Activated naive CD8-positive, alpha-beta T cell treated with anti-CD3 and anti-CD28 coated beads, Interleukin-2, amount 50 U/mL, for 16 hours (primary cell): Measurements from ENCODE around the gene HFE.
"Not testable (repeated sequence)": the region's sequence is repeated elsewhere in the genome, so short reads cannot be mapped to it uniquely, and the experiment has no call there.

ENCODE experiments used
- DNase-seq: peaks from one replicate; pipeline ENCODE4 v3.0.0-alpha.2; 2020; ENCODE audit warnings: low read depth, low spot score

HFE gene

DNA sequence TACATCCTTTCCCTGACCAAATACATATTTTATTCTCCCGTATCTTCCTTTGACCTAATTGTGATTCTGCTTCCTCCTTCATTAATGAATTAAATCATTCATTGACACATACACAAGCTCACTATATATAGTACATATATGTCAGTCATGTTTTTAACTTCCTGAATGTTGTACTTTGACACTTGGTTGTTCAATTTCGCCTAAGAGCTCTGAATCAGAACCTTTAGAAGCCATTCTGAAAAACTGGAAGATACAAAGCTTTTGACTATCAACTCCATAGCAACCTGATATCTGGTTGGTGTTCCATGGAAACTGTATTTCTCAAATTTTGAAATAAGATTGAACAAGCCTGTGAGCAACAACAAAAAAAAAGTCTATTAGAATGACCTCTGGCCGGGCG lies 27.3 kb upstream of the HFE start:
- no peak for DNase-seq

DNA sequence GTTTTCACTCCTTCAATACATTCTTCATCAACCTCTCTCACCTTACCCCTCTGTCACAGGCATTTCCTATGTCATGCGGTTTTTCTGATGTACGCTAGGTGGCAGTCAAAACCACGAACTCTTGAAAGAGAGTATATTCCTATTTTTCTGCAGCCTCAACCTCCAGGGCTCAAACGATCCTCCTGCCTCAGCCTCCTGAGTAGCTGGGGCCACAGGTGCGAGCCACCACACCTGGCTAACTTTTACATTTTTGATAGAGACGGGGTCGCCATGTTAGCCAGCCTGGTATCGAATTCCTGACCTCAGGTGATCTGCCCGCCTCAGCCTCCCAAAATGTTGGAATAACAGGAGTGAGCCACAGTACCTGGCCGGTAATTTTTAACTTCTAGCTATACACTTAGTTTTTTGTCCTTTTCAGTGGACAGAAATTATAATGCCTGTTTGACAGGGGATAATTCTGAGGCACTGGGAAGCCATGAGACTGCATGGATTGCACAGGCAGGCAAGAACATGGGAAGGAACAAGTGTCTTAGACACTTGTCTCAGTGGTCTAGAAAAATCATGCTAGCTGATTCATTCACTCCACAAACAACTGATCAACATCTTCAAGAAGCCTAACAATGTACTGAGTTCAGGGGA lies 22.5 kb upstream of the HFE start:
- DNase-seq: no peak

DNA sequence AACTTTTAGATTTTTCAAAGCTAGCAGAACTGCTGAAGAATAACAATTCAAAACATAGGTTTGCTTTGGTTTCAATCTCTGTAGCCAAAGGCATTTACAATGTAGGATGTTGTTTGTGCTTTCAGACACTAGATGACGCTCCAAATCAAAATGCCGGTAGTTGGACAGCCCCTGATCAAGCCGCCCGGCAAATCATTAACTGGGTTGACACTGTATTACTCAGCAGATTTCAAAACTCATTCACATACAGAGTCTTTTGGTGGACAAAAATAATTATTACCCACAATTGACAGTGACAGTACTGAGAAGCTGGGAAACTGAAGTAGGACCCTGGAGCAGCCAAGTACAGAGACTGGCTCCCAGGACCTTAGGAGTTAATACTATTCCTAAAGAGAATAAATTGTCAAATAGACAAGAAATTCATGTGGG lies 21.3 kb upstream of the HFE start:
- no peak for DNase-seq

DNA sequence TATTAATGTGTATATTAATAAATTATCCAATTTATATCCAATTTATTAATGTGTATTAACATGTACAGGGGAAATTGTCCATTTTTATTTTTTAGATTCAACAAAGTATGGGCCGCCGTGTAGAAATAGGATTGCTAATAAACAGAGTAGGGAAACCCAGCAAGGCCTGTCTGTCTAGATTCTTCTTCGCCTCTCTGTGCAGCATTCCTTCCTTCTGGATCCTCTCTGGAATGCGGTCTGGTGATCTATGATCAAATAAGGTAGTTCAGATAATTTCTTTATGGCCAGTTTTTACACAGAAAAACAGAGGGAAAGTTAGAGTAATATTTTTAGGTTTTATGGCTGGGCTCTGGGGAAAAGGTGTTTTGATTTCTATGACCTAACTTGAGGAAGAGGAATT lies 19.9 kb upstream of the HFE start:
- DNase-seq: no peak

DNA sequence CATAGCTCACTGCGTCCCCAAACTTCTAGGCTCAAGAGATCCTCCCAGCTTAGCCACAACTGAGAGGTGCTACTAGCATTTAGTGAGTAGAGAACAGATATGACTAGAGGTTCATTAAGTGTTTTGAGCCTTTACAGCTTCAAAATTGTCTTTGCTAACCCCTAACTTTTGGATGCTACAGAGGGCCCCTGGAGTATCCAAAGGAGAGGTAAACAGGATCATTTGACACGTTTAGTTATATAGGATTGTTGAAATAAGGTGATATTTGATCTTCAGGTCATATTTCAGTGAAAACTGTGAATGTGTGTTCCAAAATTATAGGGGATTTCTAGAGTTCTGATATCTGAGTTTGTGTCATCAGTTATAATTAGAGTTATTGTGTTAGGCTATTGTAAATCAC lies 19.2 kb upstream of the HFE start:
- no peak for DNase-seq

DNA sequence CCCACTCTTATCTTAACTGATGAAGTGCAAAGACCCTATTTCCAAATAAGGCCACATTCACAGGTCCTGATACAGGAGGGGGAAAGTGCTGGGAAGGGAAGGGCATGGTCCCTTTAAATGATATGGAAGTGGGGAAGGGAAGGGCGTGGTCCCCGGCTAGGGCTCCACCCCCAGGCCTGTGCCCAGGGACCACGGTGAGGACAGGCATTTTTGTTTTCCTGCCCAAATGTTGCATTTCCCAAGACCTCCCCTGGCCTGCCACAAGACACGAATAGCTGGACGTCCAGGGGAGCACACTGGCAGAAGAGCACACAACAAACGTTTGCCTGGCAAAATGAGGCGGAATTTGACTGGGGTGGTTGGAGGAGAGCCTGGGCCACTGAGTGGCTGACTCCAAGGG lies 16.1 kb upstream of the HFE start:
- no peak for DNase-seq

DNA sequence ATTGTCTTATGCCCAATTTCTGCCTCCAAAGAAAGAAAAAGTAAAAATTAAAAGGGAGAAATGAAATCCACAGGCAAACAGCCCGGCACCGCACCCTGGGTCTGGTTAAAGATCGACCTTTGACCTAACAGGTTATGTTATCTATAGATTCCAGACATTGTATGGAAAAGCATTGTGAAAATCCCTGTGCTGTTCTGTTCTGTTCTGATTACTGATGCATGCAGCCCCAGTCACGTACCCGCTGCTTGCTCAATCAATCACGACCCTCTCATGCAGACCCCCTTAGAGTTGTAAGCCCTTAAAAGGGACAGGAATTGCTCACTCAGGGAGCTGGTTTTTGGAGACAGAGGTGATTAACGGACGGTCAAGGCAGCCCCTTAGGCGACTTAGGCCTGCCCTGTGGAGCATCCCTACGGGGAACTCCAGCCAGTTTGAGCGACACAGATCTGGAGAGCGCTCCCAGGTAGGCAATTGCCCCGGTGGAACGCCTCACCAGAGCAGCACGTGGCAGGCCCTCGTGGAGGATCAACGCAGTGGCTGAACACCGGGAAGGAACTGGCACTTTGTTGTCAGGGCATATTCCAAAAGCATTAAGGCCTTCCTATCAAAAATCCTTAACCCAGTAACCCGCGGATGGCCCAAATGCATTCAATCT lies 12.0 kb upstream of the HFE start:
- no peak for DNase-seq

DNA sequence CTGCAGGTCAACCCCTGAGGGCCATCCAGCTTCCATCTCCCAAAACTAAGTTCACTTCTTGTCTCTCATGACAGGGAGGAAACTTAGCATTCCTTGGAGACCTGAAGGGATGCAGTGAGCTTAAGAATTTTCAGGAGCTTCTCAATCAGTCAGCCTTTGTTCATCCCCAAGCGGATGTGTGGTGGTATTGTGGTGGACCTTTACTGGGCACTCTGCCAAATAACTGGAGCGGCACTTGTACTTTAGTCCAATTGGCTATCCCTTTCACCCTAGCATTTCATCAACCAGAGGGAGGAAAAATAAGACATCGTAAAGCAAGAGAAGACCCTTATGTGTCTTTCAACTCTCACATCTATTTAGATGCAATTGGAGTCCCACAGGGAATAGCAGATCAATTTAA lies 9.2 kb upstream of the HFE start:
- not testable (repeated sequence) for DNase-seq

DNA sequence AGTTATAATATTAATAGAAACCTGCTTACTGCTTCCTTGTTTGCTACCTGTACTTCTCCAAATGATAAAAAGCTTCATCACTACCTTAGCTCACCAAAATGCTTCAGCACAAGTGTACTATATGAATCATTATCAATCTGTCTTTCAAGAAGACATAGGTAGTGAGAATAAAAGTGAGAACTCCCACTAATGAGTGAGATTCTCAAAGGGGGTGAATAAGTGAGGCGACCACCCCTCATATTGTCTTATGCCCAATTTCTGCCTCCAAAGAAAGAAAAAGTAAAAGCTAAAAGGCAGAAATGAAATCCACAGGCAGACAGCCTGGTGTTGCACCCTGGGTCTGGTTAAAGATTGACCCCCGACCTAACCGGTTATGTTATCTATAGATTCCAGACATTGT lies 6.1 kb upstream of the HFE start:
- DNase-seq: not testable (repeated sequence)

DNA sequence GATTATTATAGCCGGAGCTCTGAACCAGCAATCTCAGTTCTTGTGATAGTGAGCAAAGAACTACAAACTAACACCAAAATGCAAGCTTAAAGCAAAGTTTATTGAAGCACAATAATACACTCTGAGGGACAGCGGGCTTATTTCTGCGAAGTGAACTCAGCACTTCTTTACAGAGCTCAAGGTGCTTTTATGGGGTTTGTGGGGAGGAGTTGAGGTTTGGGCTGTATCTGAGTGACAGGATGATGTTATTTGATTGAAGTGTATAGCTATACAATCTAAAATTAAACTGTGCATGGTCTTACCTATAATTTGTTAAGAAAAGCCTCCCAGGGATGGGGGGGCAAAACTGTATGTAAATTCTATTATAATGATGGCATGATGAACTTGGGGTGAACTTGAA lies 1.0 kb upstream of the HFE start:
- DNase-seq: no peak

DNA sequence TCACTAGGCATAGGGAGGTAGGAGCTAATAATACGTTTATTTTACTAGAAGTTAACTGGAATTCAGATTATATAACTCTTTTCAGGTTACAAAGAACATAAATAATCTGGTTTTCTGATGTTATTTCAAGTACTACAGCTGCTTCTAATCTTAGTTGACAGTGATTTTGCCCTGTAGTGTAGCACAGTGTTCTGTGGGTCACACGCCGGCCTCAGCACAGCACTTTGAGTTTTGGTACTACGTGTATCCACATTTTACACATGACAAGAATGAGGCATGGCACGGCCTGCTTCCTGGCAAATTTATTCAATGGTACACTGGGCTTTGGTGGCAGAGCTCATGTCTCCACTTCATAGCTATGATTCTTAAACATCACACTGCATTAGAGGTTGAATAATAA lies 1.1 kb downstream of the HFE start:
- no peak for DNase-seq

DNA sequence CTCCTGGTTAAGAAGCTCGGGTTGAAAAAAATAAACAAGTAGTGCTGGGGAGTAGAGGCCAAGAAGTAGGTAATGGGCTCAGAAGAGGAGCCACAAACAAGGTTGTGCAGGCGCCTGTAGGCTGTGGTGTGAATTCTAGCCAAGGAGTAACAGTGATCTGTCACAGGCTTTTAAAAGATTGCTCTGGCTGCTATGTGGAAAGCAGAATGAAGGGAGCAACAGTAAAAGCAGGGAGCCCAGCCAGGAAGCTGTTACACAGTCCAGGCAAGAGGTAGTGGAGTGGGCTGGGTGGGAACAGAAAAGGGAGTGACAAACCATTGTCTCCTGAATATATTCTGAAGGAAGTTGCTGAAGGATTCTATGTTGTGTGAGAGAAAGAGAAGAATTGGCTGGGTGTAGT lies 2.0 kb downstream of the HFE start:
- DNase-seq: no peak

DNA sequence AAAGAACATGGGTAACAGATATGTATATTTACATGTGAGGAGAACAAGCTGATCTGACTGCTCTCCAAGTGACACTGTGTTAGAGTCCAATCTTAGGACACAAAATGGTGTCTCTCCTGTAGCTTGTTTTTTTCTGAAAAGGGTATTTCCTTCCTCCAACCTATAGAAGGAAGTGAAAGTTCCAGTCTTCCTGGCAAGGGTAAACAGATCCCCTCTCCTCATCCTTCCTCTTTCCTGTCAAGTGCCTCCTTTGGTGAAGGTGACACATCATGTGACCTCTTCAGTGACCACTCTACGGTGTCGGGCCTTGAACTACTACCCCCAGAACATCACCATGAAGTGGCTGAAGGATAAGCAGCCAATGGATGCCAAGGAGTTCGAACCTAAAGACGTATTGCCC lies 5.2 kb downstream of the HFE start:
- DNase-seq: no peak

DNA sequence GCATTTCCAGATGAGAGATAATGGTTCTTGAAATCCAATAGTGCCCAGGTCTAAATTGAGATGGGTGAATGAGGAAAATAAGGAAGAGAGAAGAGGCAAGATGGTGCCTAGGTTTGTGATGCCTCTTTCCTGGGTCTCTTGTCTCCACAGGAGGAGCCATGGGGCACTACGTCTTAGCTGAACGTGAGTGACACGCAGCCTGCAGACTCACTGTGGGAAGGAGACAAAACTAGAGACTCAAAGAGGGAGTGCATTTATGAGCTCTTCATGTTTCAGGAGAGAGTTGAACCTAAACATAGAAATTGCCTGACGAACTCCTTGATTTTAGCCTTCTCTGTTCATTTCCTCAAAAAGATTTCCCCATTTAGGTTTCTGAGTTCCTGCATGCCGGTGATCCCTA lies 6.8 kb downstream of the HFE start:
- DNase-seq: no peak

DNA sequence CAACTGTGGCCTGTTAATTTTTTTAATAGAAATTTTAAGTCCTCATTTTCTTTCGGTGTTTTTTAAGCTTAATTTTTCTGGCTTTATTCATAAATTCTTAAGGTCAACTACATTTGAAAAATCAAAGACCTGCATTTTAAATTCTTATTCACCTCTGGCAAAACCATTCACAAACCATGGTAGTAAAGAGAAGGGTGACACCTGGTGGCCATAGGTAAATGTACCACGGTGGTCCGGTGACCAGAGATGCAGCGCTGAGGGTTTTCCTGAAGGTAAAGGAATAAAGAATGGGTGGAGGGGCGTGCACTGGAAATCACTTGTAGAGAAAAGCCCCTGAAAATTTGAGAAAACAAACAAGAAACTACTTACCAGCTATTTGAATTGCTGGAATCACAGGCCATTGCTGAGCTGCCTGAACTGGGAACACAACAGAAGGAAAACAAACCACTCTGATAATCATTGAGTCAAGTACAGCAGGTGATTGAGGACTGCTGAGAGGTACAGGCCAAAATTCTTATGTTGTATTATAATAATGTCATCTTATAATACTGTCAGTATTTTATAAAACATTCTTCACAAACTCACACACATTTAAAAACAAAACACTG lies 10.1 kb downstream of the HFE start:
- peak; percentile 37 for DNase-seq

DNA sequence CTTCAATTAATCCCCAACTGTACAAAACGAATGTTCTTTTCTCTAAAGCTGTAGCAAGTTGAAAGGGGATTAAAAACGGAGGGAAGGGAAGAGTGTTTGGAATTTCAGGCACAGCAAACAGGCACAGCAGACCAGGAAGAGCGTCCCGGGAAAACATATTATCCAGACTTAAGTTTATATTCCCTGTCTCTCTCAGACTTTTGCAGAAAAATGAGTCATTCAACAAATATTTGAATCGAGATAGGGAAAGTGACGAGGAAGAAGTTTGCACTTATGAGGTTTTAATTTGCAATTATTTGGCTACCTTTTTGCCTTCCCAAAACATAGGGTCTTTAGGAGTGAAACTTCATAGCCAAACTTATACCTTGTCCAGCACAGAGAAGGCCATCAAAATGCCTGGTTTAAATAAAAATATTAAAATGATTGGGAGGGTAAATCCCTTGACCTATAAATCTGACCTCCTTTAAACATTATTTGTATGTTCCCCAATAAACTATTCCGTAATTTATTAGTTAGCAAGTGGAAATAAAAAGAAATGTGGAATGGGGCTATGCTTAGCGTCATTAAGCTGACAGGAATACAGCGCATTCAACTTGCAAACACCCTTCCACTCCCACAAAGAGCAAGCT lies 16.0 kb downstream of the HFE start:
- no peak for DNase-seq

DNA sequence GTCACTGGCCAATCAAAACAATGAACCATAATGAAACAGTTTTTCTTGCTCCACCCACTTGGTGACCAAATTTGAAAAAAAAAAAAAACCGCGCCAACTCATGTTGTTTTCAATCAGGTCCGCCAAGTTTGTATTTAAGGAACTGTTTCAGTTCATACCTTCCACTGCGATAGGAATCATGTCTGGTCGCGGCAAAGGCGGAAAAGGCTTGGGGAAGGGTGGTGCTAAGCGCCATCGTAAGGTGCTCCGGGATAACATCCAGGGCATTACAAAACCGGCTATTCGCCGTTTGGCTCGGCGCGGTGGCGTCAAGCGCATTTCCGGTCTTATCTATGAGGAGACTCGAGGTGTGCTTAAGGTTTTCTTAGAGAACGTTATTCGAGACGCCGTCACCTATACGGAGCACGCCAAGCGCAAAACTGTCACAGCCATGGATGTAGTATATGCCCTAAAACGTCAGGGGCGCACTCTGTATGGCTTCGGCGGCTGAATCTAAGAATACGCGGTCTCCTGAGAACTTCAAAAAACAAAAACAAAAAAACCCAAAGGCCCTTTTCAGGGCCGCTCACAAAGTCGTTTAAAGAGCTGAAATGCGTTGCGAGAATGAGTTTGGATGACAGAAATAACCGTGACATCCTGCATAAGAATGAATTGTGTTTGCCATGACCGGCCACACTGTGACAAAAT lies 16.7 kb downstream of the HFE start:
- peak; percentile 74 for DNase-seq

DNA sequence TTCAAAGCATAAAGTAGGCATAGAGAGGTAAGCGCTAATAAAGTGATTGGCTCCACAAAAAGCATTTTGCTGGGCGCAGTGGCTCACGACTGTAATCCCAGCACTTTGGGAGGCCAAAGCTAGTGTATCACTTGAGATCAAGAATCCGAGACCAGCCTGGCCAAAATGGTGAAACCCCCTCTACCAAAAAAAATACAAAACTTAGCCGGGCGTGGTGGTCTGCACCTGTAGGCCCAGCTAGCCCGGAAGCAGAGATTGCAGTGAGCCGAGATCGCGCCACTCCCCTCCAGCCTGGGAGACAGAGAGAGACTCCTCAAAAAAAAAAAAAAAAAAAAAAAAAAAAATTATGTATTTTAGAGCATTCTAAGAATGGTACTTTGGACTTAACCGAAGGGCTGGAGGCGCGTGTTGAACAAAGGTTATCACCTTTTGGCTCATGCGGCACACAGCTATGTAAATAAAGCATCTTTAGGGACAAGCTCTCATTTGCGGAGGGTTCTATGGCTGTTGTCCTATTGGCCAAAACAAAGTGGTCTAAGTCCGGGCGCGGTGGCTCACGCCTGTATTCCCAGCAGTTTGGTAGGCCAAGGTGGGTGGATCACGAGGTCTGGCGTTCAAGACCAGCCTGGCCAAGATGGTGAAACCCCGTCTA lies 17.4 kb downstream of the HFE start:
- DNase-seq: no peak

DNA sequence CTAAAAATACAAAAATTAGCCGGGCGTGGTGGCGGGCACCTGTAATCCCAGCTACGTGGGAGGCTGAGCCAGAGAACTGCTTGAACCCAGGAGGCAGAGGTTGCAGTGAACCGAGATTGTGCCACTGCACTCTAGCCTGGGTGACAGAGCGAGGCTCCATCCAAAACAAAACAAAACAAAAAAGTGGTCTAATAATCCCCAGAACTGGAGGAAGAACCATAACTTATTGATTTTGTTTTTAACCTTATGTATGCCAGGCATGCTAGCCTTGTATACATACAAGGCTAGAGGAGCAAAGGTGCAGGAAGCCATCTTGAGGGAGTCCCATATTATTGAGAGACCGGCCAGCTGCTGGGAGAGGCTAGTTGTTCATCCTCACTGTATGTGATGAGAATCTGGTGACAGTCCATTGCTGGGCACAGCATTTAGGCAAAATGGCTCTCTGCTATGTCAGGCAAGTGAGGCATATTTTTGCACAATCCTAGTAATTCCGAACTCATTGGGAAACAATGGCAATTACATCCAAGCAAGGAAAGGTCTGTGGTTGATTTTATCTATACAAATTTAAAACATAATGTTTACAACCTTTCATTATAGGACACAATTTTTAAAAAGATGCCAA lies 18.0 kb downstream of the HFE start:
- DNase-seq: no peak

DNA sequence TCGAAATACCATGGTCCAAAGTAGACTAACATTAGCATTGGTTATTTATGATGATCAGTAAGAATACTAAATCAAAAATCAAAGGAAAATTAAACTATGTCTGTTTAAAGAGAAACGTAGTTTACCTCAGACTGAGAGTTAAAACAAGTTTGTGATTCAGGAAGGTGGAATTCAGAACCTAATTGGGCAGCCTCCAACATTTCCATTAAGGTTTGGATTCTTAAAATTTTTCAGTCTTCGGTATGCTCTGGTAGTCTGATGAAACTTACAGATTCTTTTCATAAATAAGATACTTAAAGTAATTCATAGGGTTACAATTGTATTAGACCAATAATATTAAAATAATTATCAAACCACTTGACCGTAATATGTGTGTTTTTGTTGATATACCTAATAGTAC lies 18.6 kb downstream of the HFE start:
- no peak for DNase-seq

DNA sequence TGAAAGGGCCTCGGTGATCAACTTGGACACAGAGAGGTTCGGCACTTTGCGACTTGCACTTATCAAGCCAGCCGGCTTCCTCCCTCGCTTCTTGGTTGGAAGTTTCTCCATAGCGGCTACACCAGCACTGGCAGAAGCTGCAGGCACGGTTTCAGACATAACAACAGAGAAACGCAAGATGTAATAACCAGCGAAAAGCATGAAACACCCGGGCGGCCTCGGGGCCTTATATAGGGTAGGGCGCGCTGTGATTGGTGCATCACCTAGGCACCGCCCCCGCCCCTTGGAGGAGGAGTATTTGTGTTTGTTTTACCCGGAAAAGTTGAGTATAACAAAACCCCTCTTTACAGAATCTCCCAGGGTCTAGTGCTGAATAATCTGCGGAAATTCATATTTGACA lies 20.7 kb downstream of the HFE start:
- DNase-seq: no peak
